Measurements from ENCODE around the gene KLF9.

DNA sequence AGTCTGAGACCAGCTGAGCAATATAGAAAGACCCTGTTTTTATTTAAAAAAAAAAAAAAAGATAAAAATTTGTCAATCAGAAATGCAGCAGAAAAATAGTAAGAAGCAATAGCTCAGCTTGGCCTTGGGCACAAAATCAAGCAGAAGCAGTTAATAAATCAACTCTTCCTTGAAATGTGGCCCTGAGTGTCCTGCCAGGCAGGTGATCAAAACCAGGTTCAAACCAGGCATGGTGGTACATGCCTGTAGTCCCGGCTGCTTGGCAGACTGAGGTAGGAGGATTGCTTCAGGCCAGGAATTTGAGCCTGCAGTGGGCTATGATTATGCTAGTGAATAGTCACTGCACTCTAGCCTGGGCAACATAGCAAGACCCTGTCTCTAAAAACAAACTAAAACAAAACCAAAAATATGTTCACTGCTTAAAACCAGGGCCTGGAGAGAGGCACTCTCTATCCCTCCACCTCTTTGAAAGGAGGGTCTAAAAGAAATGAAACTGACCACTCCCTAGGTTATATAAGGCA, 27.9 kb upstream of the KLF9 start:
- TF ChIP-seq POLR2A (IDR thresholded peaks at IDR 0.05) = no peak
- TF ChIP-seq, protein P1, sequence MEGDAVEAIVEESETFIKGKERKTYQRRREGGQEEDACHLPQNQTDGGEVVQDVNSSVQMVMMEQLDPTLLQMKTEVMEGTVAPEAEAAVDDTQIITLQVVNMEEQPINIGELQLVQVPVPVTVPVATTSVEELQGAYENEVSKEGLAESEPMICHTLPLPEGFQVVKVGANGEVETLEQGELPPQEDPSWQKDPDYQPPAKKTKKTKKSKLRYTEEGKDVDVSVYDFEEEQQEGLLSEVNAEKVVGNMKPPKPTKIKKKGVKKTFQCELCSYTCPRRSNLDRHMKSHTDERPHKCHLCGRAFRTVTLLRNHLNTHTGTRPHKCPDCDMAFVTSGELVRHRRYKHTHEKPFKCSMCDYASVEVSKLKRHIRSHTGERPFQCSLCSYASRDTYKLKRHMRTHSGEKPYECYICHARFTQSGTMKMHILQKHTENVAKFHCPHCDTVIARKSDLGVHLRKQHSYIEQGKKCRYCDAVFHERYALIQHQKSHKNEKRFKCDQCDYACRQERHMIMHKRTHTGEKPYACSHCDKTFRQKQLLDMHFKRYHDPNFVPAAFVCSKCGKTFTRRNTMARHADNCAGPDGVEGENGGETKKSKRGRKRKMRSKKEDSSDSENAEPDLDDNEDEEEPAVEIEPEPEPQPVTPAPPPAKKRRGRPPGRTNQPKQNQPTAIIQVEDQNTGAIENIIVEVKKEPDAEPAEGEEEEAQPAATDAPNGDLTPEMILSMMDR (IDR thresholded peaks at IDR 0.05) = no peak
